Measurements from ENCODE around the gene SLC12A4.

SLC12A4 gene

GRCh38 chr16:67962135-67962534, 6.3 kb downstream of the SLC12A4 start:
- no peak for DNase-seq

GRCh38 chr16:67961551-67961957, 6.9 kb downstream of the SLC12A4 start:
- DNase-seq, result no peak

GRCh38 chr16:67959536-67960329, 8.7 kb downstream of the SLC12A4 start:
- no peak for DNase-seq

- DNase-seq, result no peak
These were observed 10.8 kb downstream of the SLC12A4 start for GRCh38 chr16:67957622-67958021.

GRCh38 chr16:67954421-67955196, 13.8 kb downstream of the SLC12A4 start:
- no peak for DNase-seq

GRCh38 chr16:67953641-67954375, 14.6 kb downstream of the SLC12A4 start:
- no peak for DNase-seq

GRCh38 chr16:67951485-67951884, 17.0 kb downstream of the SLC12A4 start:
- DNase-seq, result no peak

- no peak for DNase-seq
These were observed 18.0 kb downstream of the SLC12A4 start for GRCh38 chr16:67950335-67950843.

- no peak for DNase-seq
These were observed 18.8 kb downstream of the SLC12A4 start for GRCh38 chr16:67949645-67950044.

GRCh38 chr16:67948015-67948414, 20.4 kb downstream of the SLC12A4 start:
- DNase-seq, result no peak

- no peak for DNase-seq
These were observed 21.4 kb downstream of the SLC12A4 start for GRCh38 chr16:67946966-67947558.

GRCh38 chr16:67946128-67946569, 22.3 kb downstream of the SLC12A4 start:
- DNase-seq, result no peak

GRCh38 chr16:67945392-67945933, 23.0 kb downstream of the SLC12A4 start:
- no peak for DNase-seq

GRCh38 chr16:67944690-67945391, 23.6 kb downstream of the SLC12A4 start:
- no peak for DNase-seq

GRCh38 chr16:67943619-67944504, 24.6 kb downstream of the SLC12A4 start, which contains the start of gene LCAT:
Gene LCAT, minus strand, starts transcription at chr16:67944120. Its CDS starts 19 bp downstream, at chr16:67944101.
- DNase-seq, result no peak

- DNase-seq, result no peak
These were observed 25.2 kb downstream of the SLC12A4 start for GRCh38 chr16:67943256-67943618.

GRCh38 chr16:67942510-67943255, 25.8 kb downstream of the SLC12A4 start:
- no peak for DNase-seq

GRCh38 chr16:67942200-67942509, 26.3 kb downstream of the SLC12A4 start:
- DNase-seq, result no peak

- DNase-seq, result no peak
These were observed 26.8 kb downstream of the SLC12A4 start for GRCh38 chr16:67941469-67942199.

Data from NCI-H1694 treated with DMSO at 0.1 percent for 48 hours (cell line).